ENCODE results near the gene SMC3.

The SMC3 gene

DNA sequence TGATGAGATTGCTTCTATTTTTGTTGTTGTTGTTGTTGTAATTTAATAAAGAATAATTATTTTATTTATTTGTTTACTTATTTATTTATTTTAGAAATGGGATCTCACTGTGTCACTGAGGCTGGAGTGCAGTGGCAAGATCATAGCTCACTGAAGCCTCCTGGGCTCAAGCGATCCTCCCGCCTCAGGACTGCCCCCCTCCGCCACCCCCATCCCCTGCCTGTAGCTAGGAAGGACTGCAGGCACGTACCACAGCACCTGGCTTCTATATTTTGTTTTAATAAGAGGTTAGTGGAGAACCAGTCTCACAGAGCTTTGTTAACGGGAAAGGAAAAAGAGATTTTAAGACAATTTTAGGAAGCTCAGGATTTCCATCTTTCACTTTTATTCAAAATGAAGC lies 19.5 kb upstream of the SMC3 start:
- TF ChIP-seq ZFP30 (CRISPR knock-in tag; IDR thresholded peaks at IDR 0.05), result no peak
- no peak for TF ChIP-seq CSRNP3 (CRISPR knock-in tag; IDR thresholded peaks at IDR 0.05)
- TF ChIP-seq OSR1 (CRISPR knock-in tag; IDR thresholded peaks at IDR 0.05), result no peak
- no peak for TF ChIP-seq SNAI2 (CRISPR knock-in tag; IDR thresholded peaks at IDR 0.05)
- TF ChIP-seq TSHZ2 (CRISPR knock-in tag; IDR thresholded peaks at IDR 0.05), result no peak
- TF ChIP-seq ZNF565 (CRISPR knock-in tag; conservative IDR thresholded peaks at IDR 0.05; ENCODE audit: low read depth), result no peak
- TF ChIP-seq RARB (CRISPR knock-in tag; IDR thresholded peaks at IDR 0.05), result no peak
- no peak for TF ChIP-seq ZNF70 (CRISPR knock-in tag; IDR thresholded peaks at IDR 0.05)
- TF ChIP-seq ISL1 (CRISPR knock-in tag; IDR thresholded peaks at IDR 0.05), result no peak
- no peak for TF ChIP-seq BACH2 (CRISPR knock-in tag; IDR thresholded peaks at IDR 0.05; ENCODE audit: borderline replicate concordance)
- TF ChIP-seq PATZ1 (CRISPR knock-in tag; IDR thresholded peaks at IDR 0.05; ENCODE audit: borderline replicate concordance), result no peak
- TF ChIP-seq CSDC2 (CRISPR knock-in tag; IDR thresholded peaks at IDR 0.05), result no peak
- TF ChIP-seq ESRRG (CRISPR knock-in tag; IDR thresholded peaks at IDR 0.05), result no peak
- ATAC-seq, result no peak

DNA sequence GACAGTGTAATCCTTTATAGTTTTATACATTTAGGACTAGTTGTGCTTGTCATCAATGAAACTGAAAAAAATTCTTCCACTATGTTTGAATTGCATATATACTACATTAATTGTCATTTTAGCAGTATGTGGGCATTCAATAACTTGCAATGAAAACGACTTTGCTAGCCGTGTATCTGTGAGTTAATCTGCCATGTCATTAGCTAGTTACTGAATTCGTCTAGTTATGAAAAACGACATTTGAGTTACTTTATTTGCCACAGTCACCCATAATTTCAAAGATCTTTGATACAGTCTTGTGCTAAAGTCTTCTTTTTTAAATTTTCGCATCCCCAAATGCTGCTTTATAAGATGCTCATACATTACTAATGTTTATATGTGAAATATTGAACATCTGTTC lies 18.3 kb upstream of the SMC3 start:
- TF ChIP-seq ZNF565 (CRISPR knock-in tag; conservative IDR thresholded peaks at IDR 0.05; ENCODE audit: low read depth) (no peak), POU6F1 (CRISPR knock-in tag; IDR thresholded peaks at IDR 0.05; ENCODE audit: borderline replicate concordance, low read depth) (no peak), BACH2 (CRISPR knock-in tag; IDR thresholded peaks at IDR 0.05; ENCODE audit: borderline replicate concordance) (no peak), PPARA (CRISPR knock-in tag; IDR thresholded peaks at IDR 0.05; ENCODE audit: borderline replicate concordance) (no peak), TSHZ2 (CRISPR knock-in tag; IDR thresholded peaks at IDR 0.05) (no peak), PATZ1 (CRISPR knock-in tag; IDR thresholded peaks at IDR 0.05; ENCODE audit: borderline replicate concordance) (no peak), TOX (CRISPR knock-in tag; IDR thresholded peaks at IDR 0.05; ENCODE audit: borderline replicate concordance) (no peak), OSR1 (CRISPR knock-in tag; IDR thresholded peaks at IDR 0.05) (no peak)
- TF ChIP-seq, protein P1, sequence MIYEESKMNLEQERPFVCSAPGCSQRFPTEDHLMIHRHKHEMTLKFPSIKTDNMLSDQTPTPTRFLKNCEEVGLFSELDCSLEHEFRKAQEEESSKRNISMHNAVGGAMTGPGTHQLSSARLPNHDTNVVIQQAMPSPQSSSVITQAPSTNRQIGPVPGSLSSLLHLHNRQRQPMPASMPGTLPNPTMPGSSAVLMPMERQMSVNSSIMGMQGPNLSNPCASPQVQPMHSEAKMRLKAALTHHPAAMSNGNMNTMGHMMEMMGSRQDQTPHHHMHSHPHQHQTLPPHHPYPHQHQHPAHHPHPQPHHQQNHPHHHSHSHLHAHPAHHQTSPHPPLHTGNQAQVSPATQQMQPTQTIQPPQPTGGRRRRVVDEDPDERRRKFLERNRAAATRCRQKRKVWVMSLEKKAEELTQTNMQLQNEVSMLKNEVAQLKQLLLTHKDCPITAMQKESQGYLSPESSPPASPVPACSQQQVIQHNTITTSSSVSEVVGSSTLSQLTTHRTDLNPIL (CRISPR knock-in tag; IDR thresholded peaks at IDR 0.05; ENCODE audit: low read depth), result no peak

More for the DNA sequence above, 18.3 kb upstream of the SMC3 start:
- no peak for ATAC-seq
